Endothelial cell of umbilical vein (primary cell): Measurements from ENCODE around the gene NEURL2. TPM values are rescaled to one million over a fixed set of nuclear protein-coding genes. Genes with fewer than 3 reads are reported as not detected.

Experiments used
- BruUV-seq: library from RNA; stranded (reverse); fragments of 400-500 nt; replicated peaks from 2 replicates; lab custom pipeline; 2021; lab: Mats Ljungman, UMichigan
- CTCF ChIA-PET: fragments of 300-600, 350-600 bp; sonication (Branson Sonifier 250); formaldehyde crosslinking; loops from one replicate; lab custom pipeline; 2021; ENCODE audit warnings: antibody characterized with exemption, inconsistent platforms; lab: Charles Lee
- POLR2A ChIA-PET: fragments of 300-600, 350-600 bp; sonication (Branson Sonifier 250); formaldehyde crosslinking; loops from one replicate; lab custom pipeline; 2021; ENCODE audit warnings: antibody characterized with exemption, inconsistent platforms; lab: Charles Lee
- DNase-seq: peaks from one replicate; pipeline ENCODE4 v3.0.0-alpha.2; 2011; ENCODE audit warnings: low read depth, low spot score
- FAIRE-seq: peaks from 2 replicates; lab custom pipeline; 2011; peaks lifted over from hg19 to GRCh38; lab: Jason Lieb, UNC
- H2AFZ ChIP-seq: 2 replicates; pipeline ENCODE4 v1.6.0; 2012; ENCODE audit warnings: low read depth, low read length, control low read depth, inconsistent platforms
- H3K27ac ChIP-seq: 2 replicates; pipeline ENCODE4 v1.5.1; 2011; ENCODE audit warnings: low read depth, mild to moderate bottlenecking, control low read depth, low read length, moderate library complexity; ENCODE audit not compliant: insufficient read depth
- H3K27me3 ChIP-seq, 2 experiments: 2 replicates each; pipeline versions ENCODE4 v1.6.0 to v1.6.1; 2011; ENCODE audit warnings: low read length in 2 of 2, mixed read lengths in 1 of 2; ENCODE audit not compliant: control insufficient read depth in 2 of 2, insufficient read depth in 2 of 2
- H3K36me3 ChIP-seq, 2 experiments: 2 replicates in 1 of 2; 3 replicates in 1 of 2; pipeline ENCODE4 v1.5.1; 2011; ENCODE audit warnings: low read length in 2 of 2, mild to moderate bottlenecking in 1 of 2, moderate library complexity in 1 of 2; ENCODE audit not compliant: control insufficient read depth in 2 of 2, insufficient read depth in 2 of 2; ENCODE audit errors: extremely low read depth in 1 of 2
- H3K4me1 ChIP-seq: 3 replicates; pipeline ENCODE4 v1.5.1; 2011; ENCODE audit warnings: mild to moderate bottlenecking, low read length; ENCODE audit not compliant: control insufficient read depth, insufficient read depth; ENCODE audit errors: extremely low read depth
- H3K4me2 ChIP-seq: 2 replicates; pipeline ENCODE4 v1.6.1; 2011; ENCODE audit warnings: low read length, control low read depth, mixed read lengths; ENCODE audit not compliant: insufficient read depth
- H3K4me3 ChIP-seq, 3 experiments: fragments of 200-600 bp in 1 of 3; sonication (generic), shearing (Covaris generic) in 1 of 3; replicated peaks in 1 of 3; 2 replicates each; pipeline ENCODE4 v1.5.1; 2011 to 2016; ENCODE audit warnings: control low read depth in 3 of 3, low read length in 3 of 3, mild to moderate bottlenecking in 2 of 3, inconsistent platforms in 1 of 3, low read depth in 1 of 3, moderate library complexity in 1 of 3; ENCODE audit not compliant: insufficient read depth in 1 of 3
- H3K79me2 ChIP-seq: 2 replicates; pipeline ENCODE4 v1.6.0; 2012; ENCODE audit warnings: low read length, inconsistent platforms; ENCODE audit not compliant: control insufficient read depth, insufficient read depth
- H3K9ac ChIP-seq: replicated peaks from 2 replicates; pipeline ENCODE3; 2011; ENCODE audit warnings: low read length, control low read depth; ENCODE audit not compliant: insufficient read depth; ENCODE audit errors: extremely low read depth
- H3K9me1 ChIP-seq: replicated peaks from 3 replicates; pipeline ENCODE4 v1.6.0; 2011; ENCODE audit warnings: mild to moderate bottlenecking, low read length; ENCODE audit not compliant: control insufficient read depth, insufficient read depth; ENCODE audit errors: extremely low read depth
- H3K9me3 ChIP-seq: replicated peaks from 2 replicates; pipeline ENCODE4 v1.5.1; 2012; ENCODE audit warnings: low read length, inconsistent platforms; ENCODE audit not compliant: control insufficient read depth, insufficient read depth
- H4K20me1 ChIP-seq: replicated peaks from 2 replicates; pipeline ENCODE3; 2011; ENCODE audit warnings: mild to moderate bottlenecking, low read length; ENCODE audit not compliant: control insufficient read depth, insufficient read depth; ENCODE audit errors: extremely low read depth
- CTCF ChIP-seq, 2 donors: IDR thresholded peaks; 1 replicate in 1 of 2; 2 replicates in 1 of 2; pipeline ENCODE4 v1.5.1; 2011; ENCODE audit warnings: low read length in 2 of 2, mild to moderate bottlenecking in 2 of 2, moderate library complexity in 2 of 2, control low read depth in 1 of 2, inconsistent platforms in 1 of 2, low read depth in 1 of 2; ENCODE audit not compliant: insufficient read depth in 1 of 2; ENCODE audit errors: extremely low read depth in 1 of 2
- EZH2 ChIP-seq: IDR thresholded peaks from 2 replicates; pipeline ENCODE4 v1.6.1; 2012; ENCODE audit warnings: borderline replicate concordance, low read depth, mild to moderate bottlenecking, moderate library complexity, low read length, inconsistent platforms; ENCODE audit not compliant: severe bottlenecking
- FOS ChIP-seq: IDR thresholded peaks from 2 replicates; pipeline ENCODE4 v1.6.1; 2011; ENCODE audit warnings: mild to moderate bottlenecking, low read length, moderate library complexity, borderline replicate concordance; ENCODE audit not compliant: insufficient read depth
- GATA2 ChIP-seq: IDR thresholded peaks from 2 replicates; pipeline ENCODE4 v1.7.0; 2011; ENCODE audit warnings: low read depth, mild to moderate bottlenecking, moderate library complexity, mixed read lengths, low read length; ENCODE audit not compliant: insufficient read length, insufficient read depth
- JUN ChIP-seq: IDR thresholded peaks from 2 replicates; pipeline ENCODE4 v1.6.1; 2011; ENCODE audit warnings: borderline replicate concordance, low read depth; ENCODE audit not compliant: insufficient read length, insufficient read depth
- MYC ChIP-seq: IDR thresholded peaks from one replicate; pipeline ENCODE4 v1.6.1; 2011; ENCODE audit warnings: mild to moderate bottlenecking, low read depth, low read length
- POLR2A ChIP-seq: IDR thresholded peaks from 2 replicates; pipeline ENCODE4 v1.6.1; 2012; ENCODE audit warnings: low read depth, mild to moderate bottlenecking, control low read depth, low read length
- POLR2AphosphoS5 ChIP-seq: IDR thresholded peaks from 2 replicates; pipeline ENCODE4 v1.6.1; 2012; ENCODE audit warnings: low read depth, mild to moderate bottlenecking, control low read depth, low read length, moderate library complexity; ENCODE audit not compliant: insufficient read depth
- dilution Hi-C: fragments of 300-500 bp; cut with MboI; formaldehyde crosslinking; loops from one replicate; pipeline ENCODE4 v1.15.0; 2019; ENCODE audit warnings: low sequenced_read_pairs; ENCODE audit not compliant: extremely low pct_ligation_motif_present
- intact Hi-C: fragments of 100-400 bp; cut with micrococcal nuclease; formaldehyde crosslinking; loops from one replicate; pipeline ENCODE4 v1.10.0; 2022
- polyA plus RNA-seq, 4 experiments: library from polyadenylated mRNA; depleted of rRNA in 3 of 4; stranded (reverse) in 3 of 4; unstranded in 1 of 4; fragments of >200 nt; gene quantifications; 2 replicates each; pipeline versions ENCODE4 v1.2.1 to v1.2.3, GENCODE V29; 2011 to 2012; ENCODE audit warnings: missing spikeins in 1 of 4
- total RNA-seq: library from RNA; stranded (reverse); gene quantifications from 2 replicates; pipeline ENCODE4 v1.2.3, GENCODE V29; 2021
- TF ChIP-seq, protein P1 (sequence below): IDR thresholded peaks from 2 replicates; pipeline ENCODE4 v1.6.1; 2011; ENCODE audit not compliant: insufficient read depth, insufficient read length

NEURL2 gene
- total and polyA plus RNA-seq, 2 donors (not counting 3 experiments of a cell fraction or from before 2014, with no cell fraction given) = 2.8 to 5.4 TPM

DNA sequence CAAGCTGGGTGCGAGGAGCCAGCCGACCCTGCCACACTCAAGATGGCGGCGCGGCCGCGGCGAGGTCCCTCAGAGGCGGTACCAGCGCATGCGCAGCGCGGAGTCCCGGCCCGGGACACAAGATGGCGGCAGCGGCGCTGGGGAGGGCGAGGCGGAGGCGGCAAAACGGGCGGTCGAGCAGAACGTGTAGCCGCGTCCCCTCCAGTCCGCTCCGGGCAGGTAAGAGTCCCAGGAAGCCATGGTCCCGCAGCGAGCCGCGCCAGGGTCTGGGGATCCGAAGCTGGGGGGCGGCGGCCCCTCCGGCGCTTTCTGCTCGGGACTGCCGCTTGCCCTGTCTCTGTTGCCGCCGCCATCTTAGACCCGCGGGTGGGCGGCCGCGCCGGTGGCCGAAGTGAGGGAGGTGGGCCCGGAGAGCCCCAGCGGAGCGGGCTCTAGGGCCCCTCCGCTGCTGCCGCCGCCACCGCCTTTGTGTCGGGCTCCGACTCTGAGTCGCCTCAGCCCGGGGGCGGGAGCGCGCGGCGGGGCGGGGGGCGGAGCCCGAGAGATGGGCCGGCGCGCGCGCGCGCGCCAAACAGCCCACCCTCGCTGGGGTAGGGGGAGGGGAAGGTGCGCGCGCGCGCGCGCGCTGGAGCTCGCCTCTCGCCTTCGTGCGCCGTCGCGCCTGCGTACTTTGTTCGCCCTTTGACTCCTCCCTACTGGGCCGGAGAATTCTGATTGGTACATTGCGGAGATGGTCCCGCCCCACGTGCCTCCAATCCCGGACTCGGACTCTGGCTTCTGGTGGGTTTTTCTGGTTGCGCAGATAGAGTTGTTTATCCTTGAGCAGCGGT lies 43.8 kb upstream of the NEURL2 start, which contains the start of gene PCIF1:
TSS of gene PCIF1 (plus strand) at position 98 of the 830 bp plus-strand sequence. CDS start 4,317 bp downstream, outside the sequence.
- H3K79me2 ChIP-seq = peaks cover 20% of the 10 kb centered on the region
- H3K4me2 ChIP-seq = peak within 1 kb of the TSS; percentile 89
- peak within 1 kb of the TSS; percentile 89 for H3K27ac ChIP-seq
- H4K20me1 ChIP-seq = no peaks in the 10 kb centered on the region
- peak within 1 kb of the TSS; percentile 87 for H2AFZ ChIP-seq
- H3K9me1 ChIP-seq = no peaks in the 10 kb centered on the region
- H3K4me1 ChIP-seq = peaks cover 14% of the 10 kb centered on the region
- POLR2A ChIA-PET = interaction anchor here (0.6 to 2.9 kb wide), 19 partner anchors 10 to 100 kb away, joined by 3 to 26 read pairs (median 4); partner anchors contain the start of genes CTSA, NEURL2, PLTP and ZSWIM1
- H3K27me3 ChIP-seq = no peaks in the 10 kb centered on the region
- H3K9ac ChIP-seq = peak within 1 kb of the TSS; percentile 98
- FAIRE-seq = peak; percentile 98
- H3K36me3 ChIP-seq = peaks cover 8 to 20% of the 10 kb centered on the region in 2 experiments
- TF ChIP-seq FOS (no peak), GATA2 (no peak), POLR2A (peak; percentile 94), JUN (no peak), EZH2 (no peak), POLR2AphosphoS5 (peak; percentile 99), MYC (no peak), CTCF (IDR thresholded peaks at IDR 0.05; ENCODE audit: extremely low read depth in 1 of 2, insufficient read depth in 1 of 2, low read depth in 1 of 2, low read length in 2 of 2) (no peak)
- TF ChIP-seq, protein P1, sequence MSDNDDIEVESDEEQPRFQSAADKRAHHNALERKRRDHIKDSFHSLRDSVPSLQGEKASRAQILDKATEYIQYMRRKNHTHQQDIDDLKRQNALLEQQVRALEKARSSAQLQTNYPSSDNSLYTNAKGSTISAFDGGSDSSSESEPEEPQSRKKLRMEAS = peak; percentile 92
- peak; percentile 99 for DNase-seq
- CTCF ChIA-PET = interaction anchor here (0.7 to 4.9 kb wide), 14 partner anchors 9 to 112 kb away, joined by 3 to 50 read pairs (median 4); partner anchors contain the start of genes CTSA, NEURL2, PLTP and ZSWIM1
- peak within 1 kb of the TSS; percentile 75 to 97 (median 89) for H3K4me3 ChIP-seq
- intact Hi-C loops = loop anchor here (1.0 to 2.0 kb wide), 6 partner anchors 24 to 112 kb away; partner anchors contain the start of genes ACOT8, ZNF335, ZSWIM1 and ZSWIM3
- dilution Hi-C loops = no loop called here
- H3K9me3 ChIP-seq = no peaks in the 10 kb centered on the region
- no TSS peak for BruUV-seq
